GM18505 (cell line): ENCODE data around the gene FOXM1.

Experiments
- ATAC-seq: cut with Tn5 transposase; IDR thresholded peaks from one replicate; pipeline ENCODE4 v1.9.1; 2021; ENCODE audit not compliant: unreplicated experiment
- POLR2A ChIP-seq: IDR thresholded peaks from 4 replicates; pipeline ENCODE4 v1.6.1; 2011; ENCODE audit warnings: borderline replicate concordance; ENCODE audit not compliant: insufficient read depth, insufficient read length; ENCODE audit errors: extremely low read depth

The FOXM1 gene

GRCh38 chr12:2825132-2825531, 51.8 kb downstream of the FOXM1 start:
- no peak for ATAC-seq
- no peak for TF ChIP-seq POLR2A

GRCh38 chr12:2824541-2824940, 52.4 kb downstream of the FOXM1 start:
- no peak for TF ChIP-seq POLR2A
- no peak for ATAC-seq

GRCh38 chr12:2823483-2823882, 53.5 kb downstream of the FOXM1 start:
- TF ChIP-seq POLR2A = no peak
- no peak for ATAC-seq

DNA sequence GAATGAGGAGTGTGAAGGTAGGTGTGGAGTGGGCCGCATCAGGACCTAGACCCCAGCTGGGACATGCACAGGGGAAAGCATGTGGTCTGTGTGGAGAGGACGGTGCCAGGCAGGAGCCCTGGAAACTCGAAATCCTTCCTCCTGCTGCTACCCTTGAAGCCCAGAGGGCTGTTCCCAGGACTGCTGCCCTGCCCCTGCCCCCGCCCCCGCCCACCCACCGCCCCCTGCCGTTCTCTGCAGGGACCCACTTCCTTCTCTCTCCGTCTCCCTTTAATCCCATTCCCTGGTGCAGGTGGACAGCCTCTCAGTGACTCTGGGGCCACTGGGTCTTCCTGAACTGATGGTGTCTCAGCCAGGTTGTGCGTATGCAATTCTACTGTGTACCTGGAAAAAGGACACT, 56.5 kb downstream of the FOXM1 start:
- TF ChIP-seq POLR2A = no peak
- ATAC-seq = no peak

GRCh38 chr12:2819810-2820209, 57.2 kb downstream of the FOXM1 start:
- TF ChIP-seq POLR2A = no peak
- no peak for ATAC-seq

- no peak for TF ChIP-seq POLR2A
- no peak for ATAC-seq
These were observed 63.5 kb downstream of the FOXM1 start for GRCh38 chr12:2813214-2814185.

- ATAC-seq = peak; percentile 91
- TF ChIP-seq POLR2A = peak; percentile 99
These were observed 64.4 kb downstream of the FOXM1 start, which contains the start of gene ITFG2 for GRCh38 chr12:2812290-2813213. Gene ITFG2 (plus strand): TSS chr12:2812668. CDS start chr12:2812761, 93 bp downstream.

GRCh38 chr12:2811801-2812200, 65.2 kb downstream of the FOXM1 start:
- no peak for TF ChIP-seq POLR2A
- ATAC-seq = no peak
